ENCODE data around the gene CFAP299.

- TF ChIP-seq EZH2 (optimal IDR thresholded peaks at IDR 0.05; ENCODE audit: low read depth, low read length) = no peak
- TF ChIP-seq CTCF (IDR thresholded peaks at IDR 0.05; ENCODE audit: low read length) = no peak
Observed at GRCh38 chr4:80294206-80294605, 41.3 kb upstream of the CFAP299 start.

Data from MM.1S (cell line).